ENCODE data around the gene OR6J1.

DNA sequence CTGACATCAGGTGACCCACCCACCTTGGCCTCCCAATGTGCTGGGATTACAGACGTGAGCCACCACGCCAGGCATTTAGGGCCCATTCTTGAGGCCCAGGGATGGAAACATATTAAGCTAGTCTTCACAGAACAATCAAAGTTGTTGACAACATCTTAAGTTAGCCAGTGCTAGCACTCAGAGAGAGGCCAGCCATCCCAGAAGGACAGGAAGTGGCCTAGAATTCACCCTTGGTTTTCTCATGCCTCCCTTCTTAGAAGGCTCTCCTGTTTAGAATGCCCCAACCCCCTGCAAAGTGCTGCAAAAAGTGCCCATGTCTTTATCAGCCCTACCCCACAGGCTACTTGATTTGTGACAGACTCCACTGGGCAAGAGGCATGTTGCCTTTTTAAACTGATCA, 12.1 kb upstream of the OR6J1 start:
- TF ChIP-seq TAF1 (IDR thresholded peaks at IDR 0.05; ENCODE audit: low read depth, low read length) (no peak), POLR2A (IDR thresholded peaks at IDR 0.05; ENCODE audit: low read depth, low read length) (no peak), POU2F2 (IDR thresholded peaks at IDR 0.05; ENCODE audit: low read depth, low read length) (no peak)
